ENCODE results near the gene C1QTNF1. TPM values are rescaled to one million over a fixed set of nuclear protein-coding genes. Genes with fewer than 3 reads are reported as not detected.

C1QTNF1 gene
- total and polyA plus RNA-seq, 2 donors (not counting 3 experiments of a cell fraction or from before 2014, with no cell fraction given) = 2.5 to 4.0 TPM

DNA sequence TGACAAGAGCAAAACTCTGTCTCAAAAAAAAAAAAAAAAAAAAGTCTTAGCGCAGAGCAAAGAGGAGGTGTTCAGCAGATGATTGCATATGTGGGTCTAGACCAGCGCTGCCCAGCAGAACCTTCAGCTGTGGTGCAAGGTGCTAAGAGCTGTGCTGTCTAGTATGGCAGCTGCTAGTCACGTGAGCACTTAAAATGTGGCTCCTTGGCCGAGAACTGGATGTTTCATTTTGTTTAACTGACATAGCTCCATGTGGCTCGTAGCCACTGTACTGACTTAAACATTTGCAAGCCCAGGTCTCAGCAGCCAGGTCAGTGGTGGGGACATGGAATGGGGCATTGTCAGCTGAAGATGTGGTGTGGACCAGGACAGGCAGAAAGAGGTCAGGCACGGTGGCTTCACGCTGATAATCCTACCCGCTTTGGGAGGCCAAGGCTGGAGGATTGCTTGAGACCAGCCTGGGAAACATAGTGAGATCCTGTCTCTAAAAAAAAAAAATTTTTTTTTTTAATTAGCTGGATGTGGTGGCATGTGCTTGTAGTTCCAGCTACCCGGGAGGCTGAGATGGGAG is 9.2 kb downstream of the C1QTNF1 start:
- no peak for FAIRE-seq

More for the DNA sequence above, 9.2 kb downstream of the C1QTNF1 start:
- TF ChIP-seq MYC (IDR thresholded peaks at IDR 0.05; ENCODE audit: low read depth, low read length) (no peak), EZH2 (IDR thresholded peaks at IDR 0.05; ENCODE audit: borderline replicate concordance, low read depth, low read length, severe bottlenecking) (no peak), FOS (IDR thresholded peaks at IDR 0.05; ENCODE audit: borderline replicate concordance, insufficient read depth, low read length) (no peak)
- TF ChIP-seq, protein P1, sequence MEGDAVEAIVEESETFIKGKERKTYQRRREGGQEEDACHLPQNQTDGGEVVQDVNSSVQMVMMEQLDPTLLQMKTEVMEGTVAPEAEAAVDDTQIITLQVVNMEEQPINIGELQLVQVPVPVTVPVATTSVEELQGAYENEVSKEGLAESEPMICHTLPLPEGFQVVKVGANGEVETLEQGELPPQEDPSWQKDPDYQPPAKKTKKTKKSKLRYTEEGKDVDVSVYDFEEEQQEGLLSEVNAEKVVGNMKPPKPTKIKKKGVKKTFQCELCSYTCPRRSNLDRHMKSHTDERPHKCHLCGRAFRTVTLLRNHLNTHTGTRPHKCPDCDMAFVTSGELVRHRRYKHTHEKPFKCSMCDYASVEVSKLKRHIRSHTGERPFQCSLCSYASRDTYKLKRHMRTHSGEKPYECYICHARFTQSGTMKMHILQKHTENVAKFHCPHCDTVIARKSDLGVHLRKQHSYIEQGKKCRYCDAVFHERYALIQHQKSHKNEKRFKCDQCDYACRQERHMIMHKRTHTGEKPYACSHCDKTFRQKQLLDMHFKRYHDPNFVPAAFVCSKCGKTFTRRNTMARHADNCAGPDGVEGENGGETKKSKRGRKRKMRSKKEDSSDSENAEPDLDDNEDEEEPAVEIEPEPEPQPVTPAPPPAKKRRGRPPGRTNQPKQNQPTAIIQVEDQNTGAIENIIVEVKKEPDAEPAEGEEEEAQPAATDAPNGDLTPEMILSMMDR (IDR thresholded peaks at IDR 0.05; ENCODE audit: extremely low read depth in 1 of 2, insufficient read depth in 1 of 2, low read depth in 1 of 2, low read length in 2 of 2) = no peak
- TF ChIP-seq, protein P2, sequence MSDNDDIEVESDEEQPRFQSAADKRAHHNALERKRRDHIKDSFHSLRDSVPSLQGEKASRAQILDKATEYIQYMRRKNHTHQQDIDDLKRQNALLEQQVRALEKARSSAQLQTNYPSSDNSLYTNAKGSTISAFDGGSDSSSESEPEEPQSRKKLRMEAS (IDR thresholded peaks at IDR 0.05; ENCODE audit: insufficient read depth, insufficient read length) = no peak
- Histone ChIP-seq H3K79me2 (ENCODE audit: control insufficient read depth, insufficient read depth, low read length) (no peaks in the 10 kb centered on the region), H3K4me1 (ENCODE audit: control insufficient read depth, extremely low read depth, insufficient read depth, low read length) (peaks cover 12% of the 10 kb centered on the region), H3K27me3 (ENCODE audit: control insufficient read depth in 2 of 2, insufficient read depth in 2 of 2, low read length in 2 of 2) (peaks cover 0 to 17% of the 10 kb centered on the region in 2 experiments), H2AFZ (ENCODE audit: low read depth, low read length) (no peak overlapping the region), H3K9me1 (replicated peaks; ENCODE audit: control insufficient read depth, extremely low read depth, insufficient read depth, low read length) (no peaks in the 10 kb centered on the region), H3K9me3 (replicated peaks; ENCODE audit: control insufficient read depth, insufficient read depth, low read length) (no peaks in the 10 kb centered on the region), H3K4me3 (replicated peaks in 1 of 3; ENCODE audit: insufficient read depth in 1 of 3, low read depth in 1 of 3, low read length in 3 of 3) (no peak overlapping the region), H3K27ac (ENCODE audit: insufficient read depth, low read depth, low read length) (no peak overlapping the region), H3K4me2 (ENCODE audit: insufficient read depth, low read length) (no peak overlapping the region), H4K20me1 (replicated peaks; ENCODE audit: control insufficient read depth, extremely low read depth, insufficient read depth, low read length) (no peaks in the 10 kb centered on the region), H3K9ac (replicated peaks; ENCODE audit: extremely low read depth, insufficient read depth, low read length) (no peak overlapping the region), H3K36me3 (ENCODE audit: control insufficient read depth in 2 of 2, extremely low read depth in 1 of 2, insufficient read depth in 2 of 2, low read length in 2 of 2) (no peaks in the 10 kb centered on the region)
- ChIA-PET CTCF (interaction anchor here (0.7 to 3.4 kb wide), 5 partner anchors 9 to 61 kb away, joined by 3 to 25 read pairs (median 5); no protein-coding TSS in a partner anchor), POLR2A (interaction anchor here (0.7 kb wide), 1 partner anchor 10 kb away, joined by 5 read pairs; no protein-coding TSS in a partner anchor)
- no TSS peak for BruUV-seq (replicated peaks)
- dilution Hi-C loops (cut with MboI; ENCODE audit: extremely low pct_ligation_motif_present, low sequenced_read_pairs) (no loop called here), intact Hi-C loops (cut with micrococcal nuclease) (no loop called here)
- DNase-seq (ENCODE audit: low read depth, low spot score) = no peak
